ENCODE results near the gene EYS. TPM values are rescaled to one million over a fixed set of nuclear protein-coding genes. Genes with fewer than 3 reads are reported as not detected.

Gene EYS
- total and polyA plus RNA-seq, 4 donors, result 0.08 to 0.63 (median 0.36) TPM

- no peak for TF ChIP-seq ZBTB33 (IDR thresholded peaks at IDR 0.05)
- no peak for TF ChIP-seq NR2F2 (IDR thresholded peaks at IDR 0.05)
- no peak for TF ChIP-seq TAF1 (conservative IDR thresholded peaks at IDR 0.05)
- no peak for TF ChIP-seq HNF4G (IDR thresholded peaks at IDR 0.05)
- TF ChIP-seq, protein P1, sequence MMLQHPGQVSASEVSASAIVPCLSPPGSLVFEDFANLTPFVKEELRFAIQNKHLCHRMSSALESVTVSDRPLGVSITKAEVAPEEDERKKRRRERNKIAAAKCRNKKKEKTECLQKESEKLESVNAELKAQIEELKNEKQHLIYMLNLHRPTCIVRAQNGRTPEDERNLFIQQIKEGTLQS (IDR thresholded peaks at IDR 0.05), result no peak
These were observed 1847.5 kb downstream of the EYS start (continued) for GRCh38 chr6:63859528-63859927.

GRCh38 chr6:63858691-63859090, 1848.3 kb downstream of the EYS start:
- TF ChIP-seq TAF1 (conservative IDR thresholded peaks at IDR 0.05), result no peak
- DNase-seq (ENCODE audit: low spot score), result no peak
- Histone ChIP-seq H3K4me3 (ENCODE audit: low read depth in 1 of 3, low read length in 3 of 3) (no peak overlapping the region), H3K27me3 (ENCODE audit: control insufficient read depth in 4 of 4, insufficient read depth in 4 of 4, low read length in 3 of 4) (no peaks in the 10 kb centered on the region), H3K9ac (ENCODE audit: low read depth in 1 of 2, low read length in 2 of 2) (no peak overlapping the region), H3K4me1 (ENCODE audit: control insufficient read depth in 4 of 4, insufficient read depth in 4 of 4, low read length in 3 of 4) (no peaks in the 10 kb centered on the region), H3K9me3 (ENCODE audit: control insufficient read depth in 4 of 4, low read length in 3 of 4) (no peaks in the 10 kb centered on the region), H3K27ac (ENCODE audit: low read depth in 1 of 2, low read length in 2 of 2) (no peak overlapping the region), H3K36me3 (ENCODE audit: control insufficient read depth in 4 of 4, insufficient read depth in 3 of 4, low read depth in 1 of 4, low read length in 3 of 4) (no peaks in the 10 kb centered on the region)
- 81% methylated on average over 2 of the region's 2 CpGs for WGBS

DNA sequence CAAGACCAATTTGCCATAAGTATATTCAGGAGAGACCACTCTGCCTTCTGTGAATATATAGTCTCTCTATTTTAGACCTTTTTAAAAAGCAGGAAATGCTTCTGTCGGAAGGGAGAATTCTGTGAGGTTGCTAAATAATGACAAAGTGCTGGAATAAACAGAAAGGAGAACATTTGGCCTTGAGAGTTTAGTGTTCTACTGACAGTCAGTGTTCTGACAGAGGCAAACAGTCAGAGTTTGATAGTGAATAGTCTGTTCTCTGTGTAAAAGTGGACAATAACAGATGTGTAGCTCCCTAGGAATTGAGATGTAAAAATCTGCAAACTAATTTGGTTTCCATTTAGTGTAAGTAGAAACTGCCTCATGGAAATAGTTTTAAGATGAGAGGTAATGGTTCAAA, 1850.8 kb downstream of the EYS start:
- H3K36me3 ChIP-seq (ENCODE audit: control insufficient read depth in 4 of 4, insufficient read depth in 3 of 4, low read depth in 1 of 4, low read length in 3 of 4), result no peaks in the 10 kb centered on the region
- no peak for TF ChIP-seq FOXA1 (IDR thresholded peaks at IDR 0.05)
- TF ChIP-seq HNF4A (conservative IDR thresholded peaks at IDR 0.05), result no peak
- no peak for TF ChIP-seq ZBTB33 (IDR thresholded peaks at IDR 0.05)
- no peak for TF ChIP-seq YY1 (IDR thresholded peaks at IDR 0.05)
- no peak for TF ChIP-seq SP1 (IDR thresholded peaks at IDR 0.05)
- TF ChIP-seq, protein P2, sequence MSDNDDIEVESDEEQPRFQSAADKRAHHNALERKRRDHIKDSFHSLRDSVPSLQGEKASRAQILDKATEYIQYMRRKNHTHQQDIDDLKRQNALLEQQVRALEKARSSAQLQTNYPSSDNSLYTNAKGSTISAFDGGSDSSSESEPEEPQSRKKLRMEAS (IDR thresholded peaks at IDR 0.05), result no peak
- no peak for TF ChIP-seq RAD21 (IDR thresholded peaks at IDR 0.05)
- no peak for TF ChIP-seq JUND (IDR thresholded peaks at IDR 0.05)
- TF ChIP-seq FOXA2 (IDR thresholded peaks at IDR 0.05), result no peak
- TF ChIP-seq HNF4G (IDR thresholded peaks at IDR 0.05), result no peak
- TF ChIP-seq CTCF (IDR thresholded peaks at IDR 0.05; ENCODE audit: low read depth, low read length, missing input control), result no peak
- no peak for TF ChIP-seq TAF1 (conservative IDR thresholded peaks at IDR 0.05)
- no peak for TF ChIP-seq RXRA (IDR thresholded peaks at IDR 0.05)
- TF ChIP-seq, protein P1 (IDR thresholded peaks at IDR 0.05), result no peak
- TF ChIP-seq GABPA (IDR thresholded peaks at IDR 0.05 in 1 of 2, conservative IDR thresholded peaks at IDR 0.05 in 1 of 2), result no peak
- H3K4me1 ChIP-seq (ENCODE audit: control insufficient read depth in 4 of 4, insufficient read depth in 4 of 4, low read length in 3 of 4), result no peaks in the 10 kb centered on the region
- 56% methylated on average over 1 of the region's 1 CpG for WGBS
- H3K4me3 ChIP-seq (ENCODE audit: low read depth in 1 of 3, low read length in 3 of 3), result no peak overlapping the region
- H3K27me3 ChIP-seq (ENCODE audit: control insufficient read depth in 4 of 4, insufficient read depth in 4 of 4, low read length in 3 of 4), result no peaks in the 10 kb centered on the region
- no peak for DNase-seq (ENCODE audit: low spot score)
- no peak overlapping the region for H3K9ac ChIP-seq (ENCODE audit: low read depth in 1 of 2, low read length in 2 of 2)
- no peaks in the 10 kb centered on the region for H3K9me3 ChIP-seq (ENCODE audit: control insufficient read depth in 4 of 4, low read length in 3 of 4)
- no peak overlapping the region for H3K27ac ChIP-seq (ENCODE audit: low read depth in 1 of 2, low read length in 2 of 2)
